Activated naive CD4-positive, alpha-beta T cell treated with anti-CD3 and anti-CD28 coated beads, Interleukin-2, amount 50 U/mL, for 16 hours (primary cell): ENCODE results near the gene COX4I2.
"Not testable (repeated sequence)": the region's sequence is repeated elsewhere in the genome, so short reads cannot be mapped to it uniquely, and the experiment has no call there.

Experiments used
- DNase-seq: peaks from one replicate; pipeline ENCODE4 v3.0.0-alpha.2; 2020

The COX4I2 gene

DNA sequence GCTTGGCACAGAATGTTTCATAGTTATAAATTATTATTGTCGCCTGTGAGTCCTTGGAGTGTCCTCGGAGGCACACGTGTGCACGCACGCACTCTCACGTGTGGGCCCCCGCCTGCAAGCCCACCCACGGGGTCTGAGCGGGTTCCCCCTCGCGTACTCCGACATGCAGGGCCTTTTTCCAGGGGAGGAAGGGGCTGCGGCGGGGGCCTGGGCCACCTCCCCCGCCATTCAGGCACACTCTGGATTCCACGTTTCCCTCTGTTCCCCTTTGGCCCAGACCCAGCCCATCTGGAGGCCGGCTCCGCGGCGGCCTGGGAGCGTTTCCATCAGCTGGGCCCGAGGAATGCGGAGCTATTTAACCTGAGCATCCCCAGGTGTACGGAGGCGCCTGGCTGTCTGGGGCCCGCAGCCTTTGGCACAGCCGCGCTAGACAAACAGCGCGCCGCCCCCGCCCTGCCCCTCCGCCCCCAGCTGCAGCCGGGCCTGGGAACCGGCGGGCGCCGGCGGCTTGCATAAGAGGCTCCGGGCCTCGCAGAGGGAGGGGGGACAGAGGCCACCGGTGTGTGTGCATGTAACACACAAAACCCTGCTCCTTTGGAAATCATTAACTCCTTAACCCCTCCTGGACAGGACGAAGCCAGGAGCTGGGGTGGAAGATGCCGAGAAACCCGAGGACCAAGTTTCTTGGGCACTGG is 29.3 kb upstream of the COX4I2 start:
- DNase-seq: no peak

DNA sequence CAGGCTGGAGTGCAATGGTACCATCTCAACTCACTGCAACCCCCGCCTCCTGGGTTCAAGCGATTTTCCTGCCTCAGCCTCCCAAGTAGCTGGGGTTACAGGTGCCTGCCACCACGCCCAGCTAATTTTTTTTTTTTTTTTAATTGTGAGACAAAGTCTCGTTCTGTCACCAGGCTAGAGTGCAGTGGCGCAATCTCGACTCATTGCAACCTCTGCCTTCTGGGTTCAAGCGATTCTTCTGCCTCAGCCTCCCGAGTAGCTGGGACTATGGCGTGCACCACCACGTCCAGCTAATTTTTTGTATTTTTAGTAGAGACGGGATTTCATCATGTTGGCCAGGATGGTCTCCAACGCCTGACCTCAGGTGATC is 25.5 kb upstream of the COX4I2 start:
- not testable (repeated sequence) for DNase-seq

DNA sequence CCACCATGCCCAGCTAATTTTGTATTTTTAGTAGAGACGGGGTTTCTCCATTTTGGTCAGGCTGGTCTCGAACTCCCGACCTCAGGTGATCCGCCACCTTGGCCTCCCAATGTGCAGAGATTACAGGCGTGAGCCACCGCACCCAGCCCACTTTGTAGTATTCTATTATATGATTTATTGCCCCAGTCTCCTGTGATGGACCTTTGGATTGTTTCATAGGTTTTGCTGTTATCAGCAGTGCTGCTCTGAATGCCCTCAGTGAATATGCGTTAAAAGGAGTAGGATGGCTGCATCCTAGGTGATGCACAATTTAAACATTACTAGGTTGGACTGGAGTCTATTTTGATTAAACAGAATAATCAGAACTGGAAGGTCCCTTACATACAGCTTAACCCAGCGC is 22.3 kb upstream of the COX4I2 start:
- DNase-seq: no peak

DNA sequence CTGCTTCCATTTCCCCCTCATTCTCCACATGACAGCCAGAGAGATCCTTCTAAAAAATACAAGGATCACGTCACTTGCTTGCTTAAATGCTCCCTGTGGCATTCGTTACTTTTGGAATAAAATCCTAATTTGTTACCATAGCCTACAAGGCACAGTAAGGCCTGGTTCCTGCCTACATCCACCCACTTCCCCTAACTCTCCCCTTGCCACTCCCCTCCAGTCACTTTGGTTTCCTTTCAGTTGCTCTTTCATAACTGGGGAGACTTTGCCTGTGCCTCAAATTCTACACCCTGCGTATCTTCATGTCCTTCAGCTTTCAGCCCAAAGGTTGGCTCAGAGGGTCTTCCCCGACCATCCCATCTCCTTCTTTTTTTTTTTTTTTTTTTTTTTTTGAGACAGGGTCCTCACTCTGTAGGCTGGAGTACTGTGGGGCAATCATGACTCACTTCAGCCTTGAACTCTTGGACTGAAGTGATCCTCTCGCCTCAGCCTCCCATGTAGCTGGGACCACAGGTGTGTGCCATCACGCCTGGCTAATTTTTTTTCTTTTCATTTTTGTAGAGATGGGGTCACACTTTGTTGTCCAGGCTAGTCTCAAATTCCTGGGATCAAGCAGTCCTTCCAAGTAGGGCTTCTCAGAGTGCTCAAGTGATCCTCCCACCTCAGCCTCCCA is 20.1 kb upstream of the COX4I2 start:
- DNase-seq: no peak

DNA sequence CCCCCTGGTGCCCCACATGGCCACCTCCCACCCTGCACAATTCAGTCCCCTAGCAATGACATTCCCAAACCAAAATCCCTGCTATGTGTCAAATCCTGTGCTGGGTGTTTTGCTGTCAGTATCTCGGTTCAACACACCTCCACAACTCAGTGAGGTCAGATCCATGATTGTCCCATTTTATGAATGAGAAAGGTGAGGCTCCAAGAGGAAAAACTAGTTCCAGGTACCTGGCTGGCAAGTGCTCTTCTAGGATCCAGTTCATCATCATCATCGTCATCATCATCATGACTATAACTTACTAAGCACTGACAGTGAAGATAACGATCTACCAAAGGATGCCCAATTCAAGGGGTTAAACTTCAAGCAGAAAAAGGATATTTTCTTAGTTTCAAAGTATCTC is 17.5 kb upstream of the COX4I2 start:
- no peak for DNase-seq

DNA sequence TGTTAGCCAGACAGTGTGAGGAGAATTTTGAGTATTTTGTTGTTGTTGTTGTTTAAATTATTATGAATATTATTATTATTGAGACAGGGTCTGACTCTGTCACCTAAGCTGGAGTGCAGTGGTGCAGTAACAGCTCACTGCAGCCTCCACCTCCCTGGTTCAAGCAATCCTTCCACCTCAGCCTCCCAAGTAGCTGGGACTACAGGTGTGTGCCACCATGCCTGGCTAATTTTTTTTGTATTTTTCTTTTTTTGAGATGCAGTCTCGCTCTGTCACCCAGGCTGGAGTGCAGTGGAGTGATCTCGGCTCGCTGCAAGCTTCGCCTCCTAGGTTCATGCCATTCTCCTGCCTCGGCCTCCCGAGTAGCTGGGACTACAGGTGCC is 14.6 kb upstream of the COX4I2 start:
- DNase-seq: not testable (repeated sequence)

DNA sequence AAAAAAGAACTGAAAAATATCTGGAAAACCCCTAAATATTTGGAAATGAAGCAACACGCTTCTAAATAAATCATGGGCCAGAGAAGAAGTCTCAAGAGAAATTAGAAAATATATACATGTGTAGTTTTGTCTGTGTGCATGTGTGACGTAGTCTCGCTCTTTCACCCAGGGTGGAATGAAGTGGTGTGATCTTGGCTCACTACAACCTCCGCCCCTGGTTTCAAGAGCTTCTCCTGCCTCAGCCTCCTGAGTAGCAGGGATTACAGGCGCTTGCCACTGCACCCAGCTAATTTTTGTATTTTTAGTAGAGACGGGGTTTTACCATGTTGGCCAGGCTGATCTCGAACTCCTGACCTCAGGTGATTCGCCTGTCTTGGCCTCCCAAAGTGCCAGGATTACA is 11.2 kb upstream of the COX4I2 start:
- not testable (repeated sequence) for DNase-seq

DNA sequence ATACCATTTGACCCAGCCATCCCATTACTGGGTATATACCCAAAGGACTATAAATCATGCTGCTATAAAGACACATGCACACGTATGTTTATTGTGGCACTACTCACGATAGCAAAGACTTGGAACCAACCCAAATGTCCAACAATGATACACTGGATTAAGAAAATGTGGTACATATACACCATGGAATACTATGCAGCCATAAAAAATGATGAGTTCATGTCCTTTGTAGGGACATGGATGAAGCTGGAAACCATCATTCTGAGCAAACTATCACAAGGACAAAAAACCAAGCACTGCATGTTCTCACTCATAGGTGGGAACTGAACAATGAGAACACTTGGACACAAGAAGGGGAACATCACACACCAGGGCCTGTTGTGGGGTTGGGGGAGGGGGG is 9.7 kb upstream of the COX4I2 start:
- DNase-seq: not testable (repeated sequence)

DNA sequence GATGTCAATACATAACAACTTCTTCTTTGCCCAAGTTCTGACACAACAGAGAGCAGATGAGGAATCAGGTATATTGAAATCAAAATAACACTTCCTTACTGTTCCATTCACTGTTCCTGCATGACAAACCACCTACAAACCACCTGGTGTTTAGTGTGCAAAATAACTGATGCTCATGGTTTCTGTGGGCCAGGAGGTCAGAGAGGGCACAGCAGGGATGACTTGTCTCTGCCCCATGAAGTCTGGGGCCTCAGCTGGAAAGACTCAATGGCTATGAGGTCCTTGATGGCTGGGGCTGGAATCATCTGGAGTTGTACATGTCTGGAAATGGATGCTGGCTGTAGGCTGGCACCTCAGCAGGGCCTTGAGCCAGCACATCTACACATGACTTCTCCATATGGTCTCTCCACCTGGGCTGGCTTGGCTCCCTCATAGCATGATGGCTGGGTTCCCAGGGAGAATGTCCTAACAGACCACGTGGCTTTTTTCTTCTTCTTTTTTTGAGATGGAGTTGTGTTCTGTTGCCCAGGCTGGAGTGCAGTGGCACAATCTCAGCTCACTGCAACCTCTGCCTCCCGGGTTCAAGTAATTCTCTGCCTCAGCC is 7.4 kb upstream of the COX4I2 start:
- DNase-seq: no peak

DNA sequence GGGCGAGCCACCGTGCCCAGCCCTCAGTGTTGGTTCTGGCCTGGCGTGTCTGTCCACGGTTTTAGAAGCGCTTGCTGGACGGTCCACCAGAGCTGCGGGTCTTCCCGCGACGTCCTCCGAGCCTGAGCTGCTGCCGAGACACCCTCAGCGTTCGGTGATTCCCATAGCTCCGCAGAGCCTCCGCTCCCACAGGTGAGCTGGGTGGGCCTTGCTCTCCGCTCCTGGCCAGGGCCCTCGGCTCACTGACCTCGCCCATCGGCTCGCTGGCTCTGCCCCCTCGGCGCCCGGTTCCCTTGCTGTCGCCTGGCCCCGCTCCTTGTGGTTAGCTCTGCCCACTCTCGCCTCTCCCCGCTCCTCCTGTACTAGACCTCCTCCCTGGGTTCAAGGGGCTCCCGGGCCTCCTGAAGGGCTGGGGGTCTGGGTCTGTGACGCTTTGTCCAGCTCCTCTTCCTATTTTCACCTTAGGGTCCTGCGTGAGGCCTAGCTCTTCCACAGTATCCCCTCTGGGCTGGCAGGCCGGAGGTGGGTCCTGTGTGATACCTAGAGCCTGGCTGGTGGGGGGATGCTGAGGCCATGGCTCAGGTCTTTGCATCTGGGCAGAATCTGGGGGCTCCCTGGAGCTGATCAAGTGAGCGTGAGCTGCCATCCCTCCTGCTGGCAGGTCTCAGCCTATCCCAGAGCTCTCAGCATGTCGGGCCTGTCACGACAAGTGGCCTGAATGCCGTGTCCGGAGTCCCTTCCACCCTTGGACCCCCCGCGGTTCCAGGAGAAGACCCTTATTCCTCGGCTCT is 5.0 kb upstream of the COX4I2 start:
- no peak for DNase-seq

DNA sequence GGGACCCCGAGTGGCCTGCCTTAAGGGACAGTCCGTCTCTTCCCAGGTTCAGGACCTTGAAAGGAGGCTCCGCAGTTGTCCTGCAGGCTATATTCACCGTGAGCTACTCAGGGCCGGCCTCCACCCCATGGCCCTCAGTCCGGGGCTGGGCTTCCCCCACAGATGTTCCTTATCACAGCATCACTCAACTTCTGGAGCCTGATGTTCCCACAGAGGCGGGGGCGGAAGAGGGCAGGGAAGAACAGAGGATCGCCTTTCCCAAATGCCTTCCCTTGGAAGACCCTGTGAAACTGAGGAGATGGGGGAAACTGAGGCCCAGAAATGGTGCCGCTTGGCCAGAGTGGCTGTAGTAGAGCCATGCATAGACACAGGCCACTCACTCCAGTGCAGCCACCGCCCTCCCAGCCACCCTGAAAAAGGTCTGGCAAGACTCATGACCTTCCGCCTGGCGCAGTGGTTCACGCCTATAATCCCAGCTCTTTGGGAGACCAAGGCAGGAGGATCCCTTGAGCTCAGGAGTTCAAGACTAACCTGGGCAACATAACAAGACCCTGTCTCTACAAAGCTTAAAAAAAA is 4.3 kb upstream of the COX4I2 start:
- no peak for DNase-seq

DNA sequence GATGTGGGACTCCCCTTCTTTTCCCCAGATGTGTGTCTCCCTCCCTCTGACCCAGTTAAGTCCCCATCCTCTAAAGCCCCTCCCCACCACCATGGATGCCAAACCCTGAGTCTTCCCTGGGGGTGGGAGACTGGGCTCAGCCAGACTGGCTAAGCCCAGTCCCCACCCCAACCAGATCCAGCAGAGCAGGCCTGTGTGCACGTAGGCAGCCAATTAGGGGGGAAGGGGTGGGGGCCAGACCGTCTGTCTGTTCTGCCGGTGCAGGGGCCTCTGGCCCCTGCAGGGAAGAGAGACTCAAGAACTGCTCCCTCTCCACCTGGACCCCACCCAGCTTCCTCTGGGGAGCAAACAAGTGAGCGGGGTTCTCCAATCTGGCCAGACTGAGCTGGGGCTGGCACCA is 605 bp downstream of the COX4I2 start:
- DNase-seq: no peak

DNA sequence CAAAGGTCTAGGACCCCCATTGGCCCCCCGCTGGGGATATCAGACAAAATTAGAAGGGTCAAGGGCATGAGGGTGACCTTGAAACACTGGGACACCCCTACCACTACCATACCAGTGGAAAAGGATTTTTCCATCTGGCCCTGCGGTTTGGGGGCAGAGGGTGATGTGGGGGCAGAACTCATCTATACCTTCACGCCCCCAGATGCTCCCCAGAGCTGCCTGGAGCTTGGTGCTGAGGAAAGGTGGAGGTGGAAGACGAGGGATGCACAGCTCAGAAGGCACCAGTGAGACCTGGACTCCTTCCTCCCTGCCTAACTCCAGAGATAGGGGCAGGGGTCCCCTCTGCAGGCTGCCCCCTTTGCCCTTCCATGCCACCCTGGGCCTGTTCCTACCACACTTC is 1.1 kb downstream of the COX4I2 start:
- DNase-seq: no peak

DNA sequence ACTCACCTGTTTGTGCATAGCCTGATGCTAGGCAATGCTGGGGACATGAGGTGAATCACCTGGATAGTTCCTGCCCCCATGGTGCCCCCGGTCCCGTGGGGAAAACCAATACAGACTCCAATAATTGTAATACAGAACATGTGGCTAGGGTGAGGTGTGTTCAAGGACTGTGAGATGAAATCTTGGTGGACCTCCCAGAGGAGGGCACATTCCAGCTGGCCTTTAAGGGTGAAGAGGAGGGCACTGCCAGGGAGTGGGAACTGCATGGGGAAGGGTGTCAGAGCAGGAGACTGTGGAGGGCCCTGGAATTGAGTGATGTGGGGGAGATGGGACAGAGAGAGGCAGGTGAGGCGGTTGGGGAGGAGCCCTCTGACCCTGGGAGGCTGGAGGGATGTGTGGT is 2.5 kb downstream of the COX4I2 start:
- DNase-seq: no peak

DNA sequence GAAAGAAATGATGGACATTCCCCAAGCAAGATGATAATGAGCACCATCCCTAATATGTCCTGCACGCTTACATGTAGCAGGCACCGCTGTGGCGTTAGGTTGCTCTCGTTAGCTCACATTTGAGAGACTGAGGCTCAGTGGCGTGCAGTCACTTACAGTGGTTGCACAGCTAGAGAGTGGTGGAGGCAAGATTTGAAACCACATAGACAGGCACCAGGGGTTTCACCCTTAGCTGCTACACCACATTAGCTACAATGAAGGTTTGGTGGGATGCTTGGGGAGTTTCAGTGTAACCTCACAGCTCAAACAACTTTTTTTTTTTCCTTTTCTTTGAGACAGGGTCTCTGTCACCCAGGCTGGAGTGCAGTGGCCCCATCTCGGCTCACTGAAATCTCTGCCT is 3.7 kb downstream of the COX4I2 start:
- DNase-seq: no peak

DNA sequence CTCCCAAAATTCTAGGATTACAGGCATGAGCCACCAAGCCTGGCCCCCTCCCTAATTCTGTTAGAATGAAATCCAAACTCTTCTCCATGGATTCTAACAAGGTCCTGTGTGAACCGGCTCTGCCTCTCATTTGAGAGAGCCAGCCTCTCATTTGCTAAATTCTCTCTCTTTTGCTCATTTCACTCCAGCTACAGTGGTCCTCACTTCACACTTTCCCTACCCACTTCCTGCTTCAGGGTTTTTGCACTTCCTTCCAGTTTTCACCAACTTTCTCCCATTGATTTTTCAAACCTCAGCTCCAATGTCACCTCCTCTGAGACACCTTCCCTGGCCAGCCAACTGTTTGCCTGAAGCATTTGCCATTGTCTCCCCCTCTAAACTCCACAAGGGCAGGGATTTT is 5.1 kb downstream of the COX4I2 start:
- no peak for DNase-seq

DNA sequence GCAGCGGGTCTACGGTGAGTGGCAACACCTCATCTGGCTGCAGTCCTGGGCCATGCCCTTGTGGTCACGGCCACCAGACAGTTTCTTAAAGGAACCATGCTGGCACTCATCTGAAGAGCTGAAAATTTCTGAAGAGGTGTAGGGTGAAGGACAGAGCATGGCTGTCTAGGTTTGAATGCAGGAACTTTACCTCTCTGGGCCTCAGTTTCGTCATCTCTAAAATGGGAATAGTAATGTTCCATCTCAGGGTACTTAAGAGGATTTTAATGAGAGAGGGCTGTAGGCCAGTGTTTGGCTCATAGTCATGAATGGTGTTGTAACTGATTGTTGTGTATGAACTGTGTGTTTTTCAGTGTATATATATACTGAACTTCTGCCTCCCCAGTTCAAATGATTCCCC is 5.8 kb downstream of the COX4I2 start:
- no peak for DNase-seq

DNA sequence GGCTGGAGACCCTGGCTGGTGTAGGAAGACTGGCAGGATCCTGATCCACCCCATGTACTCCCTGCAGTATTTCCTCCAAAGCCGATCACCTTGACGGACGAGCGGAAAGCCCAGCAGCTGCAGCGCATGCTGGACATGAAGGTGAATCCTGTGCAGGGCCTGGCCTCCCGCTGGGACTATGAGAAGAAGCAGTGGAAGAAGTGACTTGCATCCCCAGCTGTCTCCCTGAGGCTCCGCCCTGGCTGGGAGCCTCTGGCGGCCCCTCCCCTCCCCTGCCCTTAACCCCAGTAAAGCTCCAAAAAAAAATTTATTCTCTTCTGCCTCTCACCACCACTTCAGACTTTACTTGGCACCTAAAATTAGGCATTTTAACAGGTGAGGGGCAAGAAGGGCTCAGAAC is 7.0 kb downstream of the COX4I2 start:
- no peak for DNase-seq

DNA sequence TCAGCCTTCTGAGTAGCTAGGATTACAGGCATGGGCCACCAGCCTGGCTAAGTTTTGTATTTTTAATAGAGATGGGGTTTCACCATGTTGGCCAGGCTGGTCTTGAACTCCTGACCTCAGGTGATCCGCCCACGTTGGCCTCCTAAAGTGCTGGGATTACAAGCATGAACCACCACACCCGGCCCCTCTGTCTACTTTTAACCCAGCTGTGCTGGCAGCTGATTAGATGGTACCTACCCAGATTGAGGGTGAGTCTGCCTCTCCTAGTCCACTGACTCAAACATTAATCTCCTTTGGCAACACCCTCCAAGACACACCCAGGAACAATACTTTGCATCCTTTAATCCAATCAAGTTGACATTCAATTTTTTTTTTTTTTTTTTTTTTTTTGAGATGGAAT is 10.4 kb downstream of the COX4I2 start:
- not testable (repeated sequence) for DNase-seq

DNA sequence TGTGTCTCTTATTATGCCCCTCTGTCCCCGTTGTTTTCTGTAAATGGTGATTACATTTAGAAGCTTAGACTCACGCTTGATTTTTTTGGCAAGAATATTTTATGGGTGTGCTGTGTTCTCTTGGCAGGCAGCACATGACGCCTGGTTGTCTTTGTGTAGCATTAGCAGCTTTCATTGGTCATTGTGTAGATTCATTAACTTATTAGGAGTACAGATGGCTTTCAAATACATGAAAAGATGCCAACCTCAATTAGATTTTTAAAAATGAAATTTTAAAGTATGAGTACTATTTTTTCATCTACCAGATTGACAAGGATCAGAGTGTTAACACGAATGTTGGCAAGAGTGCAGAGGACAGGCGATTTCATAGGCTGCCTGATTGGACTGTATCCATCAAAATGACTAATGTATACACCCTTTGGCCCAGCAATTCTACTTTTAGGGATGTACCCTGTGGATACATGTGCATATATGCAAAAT is 15.2 kb downstream of the COX4I2 start:
- DNase-seq: no peak

DNA sequence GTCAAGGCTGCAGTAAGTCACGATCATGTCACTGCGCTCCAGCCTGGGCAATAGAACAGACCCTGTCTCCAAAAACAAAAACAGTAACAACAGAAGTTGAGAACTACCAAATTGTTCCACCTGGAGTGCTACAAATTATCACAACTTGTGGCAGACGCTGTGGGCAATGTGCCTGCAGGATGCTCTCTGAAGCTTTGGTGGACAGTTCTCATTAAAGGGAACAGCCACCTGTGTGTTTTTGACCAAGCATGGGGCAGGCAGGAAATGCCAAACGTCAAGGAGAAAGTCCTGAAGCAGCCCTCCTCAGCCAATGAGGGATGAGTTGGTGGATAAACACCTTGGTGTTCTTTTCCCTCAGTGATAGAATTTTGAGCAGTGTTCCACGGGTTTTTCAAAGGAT is 15.8 kb downstream of the COX4I2 start:
- no peak for DNase-seq

DNA sequence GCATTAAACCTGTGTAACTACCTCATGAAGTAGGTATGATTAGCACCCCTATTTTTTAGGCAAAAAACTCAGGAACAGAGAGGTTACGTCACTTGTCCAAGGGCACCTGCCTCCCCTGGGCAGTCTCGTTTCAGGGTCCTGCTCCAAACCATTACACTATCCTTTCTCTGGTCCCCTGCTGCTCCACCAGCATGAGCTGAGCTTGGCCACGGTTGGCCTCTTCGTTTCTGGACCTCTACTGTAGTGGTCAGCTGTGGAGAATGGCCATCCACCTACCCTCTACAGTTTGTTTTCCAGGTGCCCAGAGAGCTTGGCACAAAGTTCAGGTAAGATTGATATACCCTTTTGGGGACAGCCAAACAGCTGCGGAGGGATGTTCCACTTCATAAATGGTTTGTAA is 16.8 kb downstream of the COX4I2 start:
- no peak for DNase-seq

DNA sequence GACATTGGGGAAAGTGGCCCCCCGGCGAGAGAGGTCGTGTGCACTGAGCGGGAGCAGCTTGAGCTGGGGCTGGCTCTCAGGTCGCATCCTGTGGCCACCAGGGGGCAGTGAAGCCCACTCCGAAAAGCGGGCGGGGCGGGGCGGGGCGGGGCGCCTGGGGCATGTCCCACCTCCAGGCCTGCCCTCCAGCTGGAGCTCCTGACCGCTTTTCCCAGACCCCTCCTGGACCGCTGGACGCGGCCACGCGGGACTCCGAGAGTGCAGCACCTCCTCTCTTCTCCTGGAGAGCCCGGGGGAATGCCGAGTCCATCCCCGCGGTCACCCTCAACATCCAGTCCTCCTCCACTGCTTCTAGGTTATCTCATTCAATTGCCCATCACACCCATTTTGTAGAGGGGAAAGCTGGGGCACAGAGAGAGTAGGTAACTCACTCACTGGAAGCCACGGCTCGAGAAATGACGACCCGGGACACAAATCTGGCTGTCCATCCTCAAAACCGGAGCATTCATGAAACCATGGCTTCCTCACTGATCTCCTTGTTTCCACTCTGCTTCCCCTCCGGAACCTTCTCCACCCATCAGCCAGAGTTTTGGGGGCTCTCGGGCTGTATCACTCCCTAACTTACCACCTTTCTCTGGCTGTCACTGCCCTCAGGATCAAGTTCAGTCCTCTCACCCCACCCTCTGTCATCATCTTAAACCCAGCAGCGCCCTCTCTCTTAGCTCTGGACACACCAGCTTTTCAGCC is 24.1 kb downstream of the COX4I2 start:
- DNase-seq: peak; percentile 79
